ENCODE results near the gene GAS7. TPM values are rescaled to one million over a fixed set of nuclear protein-coding genes. Genes with fewer than 3 reads are reported as not detected.

Gene GAS7
- polyA plus RNA-seq, 1 donor (not counting 4 experiments of a cell fraction or from before 2014, with no cell fraction given), result 0.10 TPM

GRCh38 chr17:10072086-10072485, 126.3 kb downstream of the GAS7 start:
- H3K27ac ChIP-seq (ENCODE audit: control insufficient read depth, insufficient read depth, low read length), result no peak overlapping the region
- no peak overlapping the region for H2AFZ ChIP-seq (ENCODE audit: control insufficient read depth, low read length)
- no peaks in the 10 kb centered on the region for H4K20me1 ChIP-seq (ENCODE audit: control insufficient read depth, extremely low read depth, insufficient read depth, low read length)
- no peaks in the 10 kb centered on the region for H3K9me3 ChIP-seq (ENCODE audit: control insufficient read depth, low read depth, low read length)
- no peak for TF ChIP-seq EZH2 (IDR thresholded peaks at IDR 0.05; ENCODE audit: low read length)
- TF ChIP-seq, protein P1, sequence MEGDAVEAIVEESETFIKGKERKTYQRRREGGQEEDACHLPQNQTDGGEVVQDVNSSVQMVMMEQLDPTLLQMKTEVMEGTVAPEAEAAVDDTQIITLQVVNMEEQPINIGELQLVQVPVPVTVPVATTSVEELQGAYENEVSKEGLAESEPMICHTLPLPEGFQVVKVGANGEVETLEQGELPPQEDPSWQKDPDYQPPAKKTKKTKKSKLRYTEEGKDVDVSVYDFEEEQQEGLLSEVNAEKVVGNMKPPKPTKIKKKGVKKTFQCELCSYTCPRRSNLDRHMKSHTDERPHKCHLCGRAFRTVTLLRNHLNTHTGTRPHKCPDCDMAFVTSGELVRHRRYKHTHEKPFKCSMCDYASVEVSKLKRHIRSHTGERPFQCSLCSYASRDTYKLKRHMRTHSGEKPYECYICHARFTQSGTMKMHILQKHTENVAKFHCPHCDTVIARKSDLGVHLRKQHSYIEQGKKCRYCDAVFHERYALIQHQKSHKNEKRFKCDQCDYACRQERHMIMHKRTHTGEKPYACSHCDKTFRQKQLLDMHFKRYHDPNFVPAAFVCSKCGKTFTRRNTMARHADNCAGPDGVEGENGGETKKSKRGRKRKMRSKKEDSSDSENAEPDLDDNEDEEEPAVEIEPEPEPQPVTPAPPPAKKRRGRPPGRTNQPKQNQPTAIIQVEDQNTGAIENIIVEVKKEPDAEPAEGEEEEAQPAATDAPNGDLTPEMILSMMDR (optimal IDR thresholded peaks at IDR 0.05 in 1 of 3, IDR thresholded peaks at IDR 0.05 in 1 of 3, conservative IDR thresholded peaks at IDR 0.05 in 1 of 3; ENCODE audit: extremely low read depth in 1 of 3, insufficient read depth in 2 of 3, low read length in 3 of 3), result no peak
- H3K36me3 ChIP-seq (ENCODE audit: control insufficient read depth in 2 of 2, extremely low read depth in 1 of 2, insufficient read depth in 2 of 2, low read length in 2 of 2), result no peaks in the 10 kb centered on the region
- no peaks in the 10 kb centered on the region for H3K9me1 ChIP-seq (ENCODE audit: control insufficient read depth, extremely low read depth, insufficient read depth, low read length)
- no peak for DNase-seq (ENCODE audit: low read depth, low spot score)
- no peak overlapping the region for H3K4me3 ChIP-seq (ENCODE audit: control insufficient read depth in 2 of 3, extremely low read depth in 1 of 3, insufficient read depth in 2 of 3, low read depth in 1 of 3, low read length in 3 of 3)
- FAIRE-seq, result no peak
- H3K4me2 ChIP-seq (ENCODE audit: control insufficient read depth, extremely low read depth, insufficient read depth, low read depth, low read length), result no peak overlapping the region
- dilution Hi-C loops (cut with MboI; ENCODE audit: extremely low pct_ligation_motif_present, low sequenced_read_pairs), result no loop called here
- peaks cover 9% of the 10 kb centered on the region for H3K4me1 ChIP-seq (ENCODE audit: control insufficient read depth, extremely low read depth, insufficient read depth, low read length)
- peaks cover 4% of the 10 kb centered on the region for H3K27me3 ChIP-seq (ENCODE audit: control insufficient read depth, extremely low read depth, insufficient read depth, low read length)
- no peak overlapping the region for H3K9ac ChIP-seq (ENCODE audit: control insufficient read depth, extremely low read depth, insufficient read depth, low read length)
- no peaks in the 10 kb centered on the region for H3K79me2 ChIP-seq (ENCODE audit: control insufficient read depth, insufficient read depth, low read length)

GRCh38 chr17:10071141-10071540, 127.3 kb downstream of the GAS7 start:
- FAIRE-seq, result no peak

More at GRCh38 chr17:10071141-10071540, 127.3 kb downstream of the GAS7 start:
- Histone ChIP-seq H3K4me1 (ENCODE audit: control insufficient read depth, extremely low read depth, insufficient read depth, low read length) (peaks cover 9% of the 10 kb centered on the region), H3K9ac (ENCODE audit: control insufficient read depth, extremely low read depth, insufficient read depth, low read length) (no peak overlapping the region), H3K36me3 (ENCODE audit: control insufficient read depth in 2 of 2, extremely low read depth in 1 of 2, insufficient read depth in 2 of 2, low read length in 2 of 2) (no peaks in the 10 kb centered on the region), H3K9me3 (ENCODE audit: control insufficient read depth, low read depth, low read length) (no peaks in the 10 kb centered on the region), H4K20me1 (ENCODE audit: control insufficient read depth, extremely low read depth, insufficient read depth, low read length) (no peaks in the 10 kb centered on the region), H2AFZ (ENCODE audit: control insufficient read depth, low read length) (no peak overlapping the region), H3K4me2 (ENCODE audit: control insufficient read depth, extremely low read depth, insufficient read depth, low read depth, low read length) (no peak overlapping the region), H3K79me2 (ENCODE audit: control insufficient read depth, insufficient read depth, low read length) (no peaks in the 10 kb centered on the region), H3K4me3 (ENCODE audit: control insufficient read depth in 2 of 3, extremely low read depth in 1 of 3, insufficient read depth in 2 of 3, low read depth in 1 of 3, low read length in 3 of 3) (no peak overlapping the region), H3K27me3 (ENCODE audit: control insufficient read depth, extremely low read depth, insufficient read depth, low read length) (peaks cover 4% of the 10 kb centered on the region), H3K9me1 (ENCODE audit: control insufficient read depth, extremely low read depth, insufficient read depth, low read length) (no peaks in the 10 kb centered on the region), H3K27ac (ENCODE audit: control insufficient read depth, insufficient read depth, low read length) (no peak overlapping the region)
- TF ChIP-seq EZH2 (IDR thresholded peaks at IDR 0.05; ENCODE audit: low read length), result no peak
- TF ChIP-seq, protein P1 (optimal IDR thresholded peaks at IDR 0.05 in 1 of 3, IDR thresholded peaks at IDR 0.05 in 1 of 3, conservative IDR thresholded peaks at IDR 0.05 in 1 of 3; ENCODE audit: extremely low read depth in 1 of 3, insufficient read depth in 2 of 3, low read length in 3 of 3), result no peak
- dilution Hi-C loops (cut with MboI; ENCODE audit: extremely low pct_ligation_motif_present, low sequenced_read_pairs), result no loop called here
- DNase-seq (ENCODE audit: low read depth, low spot score), result no peak

Measured in keratinocyte (primary cell).